H1 (cell line): Measurements from ENCODE around the gene CMIP. TPM values are rescaled to one million over a fixed set of nuclear protein-coding genes. Genes with fewer than 3 reads are reported as not detected.

Source experiments
- CTCF ChIA-PET: fragments of 300-600 bp; sonication (Branson Sonifier 250); formaldehyde crosslinking; loops from one replicate; lab custom pipeline; 2021; ENCODE audit not compliant: partially characterized antibody; lab: Charles Lee
- POLR2A ChIA-PET: fragments of 300-600 bp; sonication (Branson Sonifier 250); formaldehyde crosslinking; loops from one replicate; lab custom pipeline; 2021; ENCODE audit warnings: inconsistent platforms; ENCODE audit not compliant: partially characterized antibody; lab: Charles Lee
- DNase-seq, 2 experiments: peaks; one replicate each; pipeline versions ENCODE4 v3.0.0 to v3.0.0-alpha.2; 2010 to 2022; ENCODE audit warnings: low spot score in 2 of 2, low read depth in 1 of 2, mixed read lengths in 1 of 2
- FAIRE-seq: peaks from 2 replicates; lab custom pipeline; 2011; peaks lifted over from hg19 to GRCh38; lab: Jason Lieb, UNC
- H2AFZ ChIP-seq: 2 replicates; pipeline ENCODE4 v1.8.1; 2012; ENCODE audit warnings: low read length, inconsistent platforms
- H2AK5ac ChIP-seq: 2 replicates; pipeline ENCODE4 v1.6.1; 2013; ENCODE audit warnings: low read depth, low read length
- H2BK120ac ChIP-seq: replicated peaks from 2 replicates; pipeline ENCODE3; 2013; ENCODE audit warnings: low read depth, low read length, inconsistent platforms
- H2BK12ac ChIP-seq: 2 replicates; pipeline ENCODE4 v1.6.1; 2013; ENCODE audit warnings: low read depth, low read length
- H2BK15ac ChIP-seq: 2 replicates; pipeline ENCODE4 v1.6.1; 2013; ENCODE audit warnings: low read length
- H2BK20ac ChIP-seq: 2 replicates; pipeline ENCODE4 v1.6.1; 2013; ENCODE audit warnings: low read length
- H2BK5ac ChIP-seq: 2 replicates; pipeline ENCODE4 v1.6.1; 2013; ENCODE audit warnings: low read depth, low read length
- H3K14ac ChIP-seq: 2 replicates; pipeline ENCODE4 v1.6.1; 2013; ENCODE audit warnings: inconsistent platforms; ENCODE audit not compliant: insufficient read length
- H3K18ac ChIP-seq: 2 replicates; pipeline ENCODE4 v1.6.1; 2013; ENCODE audit warnings: low read length; ENCODE audit errors: extremely low read depth
- H3K23ac ChIP-seq: 2 replicates; pipeline ENCODE4 v1.6.1; 2013; ENCODE audit warnings: inconsistent platforms; ENCODE audit not compliant: insufficient read length
- H3K23me2 ChIP-seq: 2 replicates; pipeline ENCODE4 v1.6.1; 2013; ENCODE audit warnings: low read depth, low read length
- H3K27ac ChIP-seq: 2 replicates; pipeline ENCODE4 v1.6.1; 2011; ENCODE audit warnings: low read depth, low read length, inconsistent platforms
- H3K27me3 ChIP-seq, 4 experiments: replicated peaks in 1 of 4; 1 replicate in 1 of 4; 2 replicates in 3 of 4; pipeline versions ENCODE4 v1.6.1 to v1.8.1; 2011 to 2013; ENCODE audit warnings: low read length in 3 of 4, mild to moderate bottlenecking in 3 of 4, inconsistent platforms in 2 of 4, mixed read lengths in 2 of 4, moderate library complexity in 1 of 4; ENCODE audit not compliant: control insufficient read depth in 3 of 4, insufficient read depth in 3 of 4; ENCODE audit errors: extremely low read depth in 1 of 4
- H3K36me3 ChIP-seq, 4 experiments: 2 replicates each; pipeline versions ENCODE4 v1.6.1 to v1.8.1; 2011 to 2013; ENCODE audit warnings: mild to moderate bottlenecking in 4 of 4, low read length in 3 of 4, moderate library complexity in 2 of 4, control low read depth in 1 of 4, inconsistent platforms in 1 of 4; ENCODE audit not compliant: insufficient read depth in 4 of 4, control insufficient read depth in 2 of 4
- H3K4ac ChIP-seq: replicated peaks from 2 replicates; pipeline ENCODE3; 2013; ENCODE audit warnings: low read length, low read depth, mixed read lengths, inconsistent platforms; ENCODE audit not compliant: insufficient read length
- H3K4me1 ChIP-seq, 4 experiments: replicated peaks in 1 of 4; 1 replicate in 1 of 4; 2 replicates in 3 of 4; pipeline versions ENCODE4 v1.6.1 to v1.8.1; 2011 to 2013; ENCODE audit warnings: low read length in 3 of 4, inconsistent platforms in 2 of 4, mixed read lengths in 1 of 4; ENCODE audit not compliant: insufficient read depth in 4 of 4, control insufficient read depth in 3 of 4
- H3K4me2 ChIP-seq, 2 experiments: 2 replicates each; pipeline versions ENCODE4 v1.6.1 to v1.8.1; 2011 to 2013; ENCODE audit warnings: low read depth in 2 of 2, low read length in 2 of 2, control low read depth in 1 of 2, inconsistent platforms in 1 of 2, mild to moderate bottlenecking in 1 of 2; ENCODE audit not compliant: insufficient read depth in 1 of 2
- H3K4me3 ChIP-seq, 4 experiments: fragments of 200-600, 300-600 bp in 1 of 4; sonication (generic), shearing (Covaris generic), sonication (Bioruptor Twin) in 1 of 4; 2 replicates each; pipeline versions ENCODE4 v1.5.1 to v1.8.1; 2011 to 2016; ENCODE audit warnings: low read length in 4 of 4, low read depth in 3 of 4, control low read depth in 2 of 4, inconsistent platforms in 2 of 4, mild to moderate bottlenecking in 2 of 4, mixed read lengths in 1 of 4, moderate library complexity in 1 of 4; ENCODE audit not compliant: insufficient read depth in 2 of 4; ENCODE audit errors: extremely low read depth in 1 of 4
- H3K56ac ChIP-seq: replicated peaks from 2 replicates; pipeline ENCODE3; 2013; ENCODE audit warnings: low read depth, mild to moderate bottlenecking, mixed read lengths, low read length, inconsistent platforms; ENCODE audit not compliant: insufficient read length
- H3K79me1 ChIP-seq: 2 replicates; pipeline ENCODE4 v1.6.1; 2013; ENCODE audit warnings: low read depth, low read length, control low read depth
- H3K79me2 ChIP-seq, 2 experiments: 2 replicates each; pipeline versions ENCODE4 v1.6.1 to v1.8.1; 2012 to 2013; ENCODE audit warnings: low read length in 2 of 2, mild to moderate bottlenecking in 2 of 2, inconsistent platforms in 1 of 2; ENCODE audit not compliant: insufficient read depth in 2 of 2, control insufficient read depth in 1 of 2
- H3K9ac ChIP-seq, 4 experiments: replicated peaks in 1 of 4; 1 replicate in 1 of 4; 2 replicates in 3 of 4; pipeline versions ENCODE4 v1.6.1 to v1.8.1; 2011 to 2013; ENCODE audit warnings: low read depth in 3 of 4, low read length in 3 of 4, control low read depth in 2 of 4, mild to moderate bottlenecking in 2 of 4, moderate library complexity in 2 of 4, inconsistent platforms in 1 of 4; ENCODE audit errors: extremely low read depth in 1 of 4
- H3K9me3 ChIP-seq, 2 experiments: 2 replicates each; pipeline versions ENCODE4 v1.6.1 to v1.8.1; 2012 to 2013; ENCODE audit warnings: mild to moderate bottlenecking in 2 of 2, moderate library complexity in 2 of 2, control low read depth in 1 of 2, inconsistent platforms in 1 of 2, low read depth in 1 of 2, low read length in 1 of 2, mixed read lengths in 1 of 2; ENCODE audit not compliant: insufficient read depth in 2 of 2
- H4K20me1 ChIP-seq, 2 experiments: replicated peaks in 1 of 2; 2 replicates each; pipeline versions ENCODE3 to v1.8.1; 2011 to 2013; ENCODE audit warnings: inconsistent platforms in 2 of 2, low read length in 2 of 2, mild to moderate bottlenecking in 1 of 2; ENCODE audit not compliant: insufficient read depth in 2 of 2, control insufficient read depth in 1 of 2
- H4K5ac ChIP-seq: 2 replicates; pipeline ENCODE4 v1.6.1; 2013; ENCODE audit warnings: low read length, low read depth, mixed read lengths, inconsistent platforms; ENCODE audit not compliant: insufficient read length
- H4K8ac ChIP-seq: 2 replicates; pipeline ENCODE4 v1.8.0; 2013; ENCODE audit warnings: mild to moderate bottlenecking, moderate library complexity, low read length, inconsistent platforms; ENCODE audit not compliant: insufficient read depth; ENCODE audit errors: extremely low read depth
- H4K91ac ChIP-seq: replicated peaks from 2 replicates; pipeline ENCODE3; 2013; ENCODE audit warnings: low read length, mixed read lengths, inconsistent platforms; ENCODE audit not compliant: insufficient read length
- CHD1 ChIP-seq: IDR thresholded peaks from 2 replicates; pipeline ENCODE4 v1.6.1; 2012; ENCODE audit warnings: low read depth, low read length, improper control_type of control experiment
- EGR1 ChIP-seq: IDR thresholded peaks from 2 replicates; pipeline ENCODE4 v1.6.1; 2011; ENCODE audit warnings: low read depth, low read length, borderline replicate concordance
- KDM1A ChIP-seq: fragments of 200-600, 300-600 bp; sonication (generic); IDR thresholded peaks from 2 replicates; pipeline ENCODE4 v1.7.1; 2016; ENCODE audit warnings: mild to moderate bottlenecking, low read length, borderline replicate concordance
- POLR2A ChIP-seq, 2 experiments: IDR thresholded peaks; 1 replicate in 1 of 2; 2 replicates in 1 of 2; pipeline ENCODE4 v1.6.1; 2011; ENCODE audit warnings: low read depth in 2 of 2, low read length in 2 of 2, mild to moderate bottlenecking in 2 of 2; ENCODE audit errors: control extremely low read depth in 1 of 2
- WGBS, 2 experiments: shearing (Covaris generic) in 1 of 2; methylation state at CpG; one replicate each; pipeline versions ENCODE4 v1.1.6 to v1.1.7; 2013 to 2015; ENCODE audit warnings: low lambda C conversion rate in 2 of 2, mixed read lengths in 2 of 2, inconsistent platforms in 1 of 2, low coverage in 1 of 2, missing lambda C conversion rate in 1 of 2; ENCODE audit not compliant: insufficient replicate concordance in 2 of 2, insufficient coverage in 1 of 2, insufficient read length in 1 of 2; ENCODE audit errors: extremely low coverage in 1 of 2, missing lambda C conversion rate in 1 of 2; 5-methylcytosine and 5-hydroxymethylcytosine counted together
- polyA plus RNA-seq, 7 experiments: library from polyadenylated mRNA; depleted of rRNA in 3 of 7; stranded (reverse) in 5 of 7; unstranded in 2 of 7; fragments of >200 nt in 5 of 7; fragments of 200-250 nt in 2 of 7; gene quantifications; 1 replicate in 5 of 7; 2 replicates in 1 of 7; 4 replicates in 1 of 7; pipeline versions ENCODE4 v1.2.1 to v1.2.3, GENCODE V29; 2011 to 2013; ENCODE audit warnings: missing spikeins in 2 of 7, mixed read lengths in 2 of 7
- total RNA-seq: library from RNA; stranded (reverse); fragmentation: NEBNext Ultra II Directional; extraction: Animal tissue kit (Norgen Biotek cat#: 25700); gene quantifications from 2 replicates; pipeline ENCODE4 v1.2.1, GENCODE V29; 2021

Gene CMIP
- total and polyA plus RNA-seq, 2 of the 8 experiments (the other 6 are each of a cell fraction or from before 2014, with no cell fraction given), result 7.9 to 53.2 TPM

GRCh38 chr16:81549547-81550431, 105.2 kb downstream of the CMIP start:
- Histone ChIP-seq H3K9ac (no peak overlapping the region; a peak in 1 of 7 replicates), H2AFZ (no peak overlapping the region), H3K14ac (no peak overlapping the region), H3K56ac (no peak overlapping the region), H3K4me2 (no peak overlapping the region), H3K4ac (no peak overlapping the region), H4K91ac (no peak overlapping the region), H4K20me1 (peaks cover 16 to 38% of the 10 kb centered on the region in 2 experiments), H3K36me3 (no peaks in the 10 kb centered on the region), H3K4me1 (peaks cover 0 to 12% (median 1%) of the 10 kb centered on the region in 4 experiments; a peak in 4 of 7 replicates), H2BK15ac (no peak overlapping the region), H3K4me3 (no peak overlapping the region), H3K23ac (no peak overlapping the region), H2BK5ac (no peak overlapping the region), H3K79me1 (peaks cover 59% of the 10 kb centered on the region), H4K5ac (no peak overlapping the region), H2BK120ac (no peak overlapping the region), H2BK20ac (no peak overlapping the region), H4K8ac (peak overlapping the region; percentile 4; the same call in 1 of the 2 replicates), H3K9me3 (no peaks in the 10 kb centered on the region), H3K23me2 (no peaks in the 10 kb centered on the region), H3K27me3 (no peaks in the 10 kb centered on the region), H3K18ac (no peak overlapping the region), H3K27ac (no peak overlapping the region), H2AK5ac (peak overlapping the region; percentile 89; the same call in 1 of the 2 replicates), H2BK12ac (no peak overlapping the region), H3K79me2 (peaks cover 0 to 87% of the 10 kb centered on the region in 2 experiments)
- POLR2A ChIA-PET, result no interaction called here
- whole genome bisulfite sequencing, 2 experiments, result 92% methylated on average over 19 of the region's 19 CpGs; no CpG with 5 or more reads in 1 of the 2 experiments
- CTCF ChIA-PET, result interaction anchor here (0.6 to 1.9 kb wide), 4 partner anchors 30 to 120 kb away, joined by 3 to 5 read pairs (median 4); no protein-coding TSS in a partner anchor
- FAIRE-seq, result no peak
- DNase-seq, result no peak
- no peak for TF ChIP-seq POLR2A (IDR thresholded peaks at IDR 0.05; ENCODE audit: control extremely low read depth in 1 of 2, low read depth in 2 of 2, low read length in 2 of 2)
- TF ChIP-seq KDM1A, result no peak
- no peak for TF ChIP-seq CHD1
- no peak for TF ChIP-seq EGR1
